ENCODE measurements around the gene ZMYND8.
"Not testable (repeated sequence)": the region's sequence is repeated elsewhere in the genome, so short reads cannot be mapped to it uniquely, and the experiment has no call there.

Gene ZMYND8

GRCh38 chr20:47309806-47310426, 46.6 kb downstream of the ZMYND8 start:
- no peak for DNase-seq

GRCh38 chr20:47309394-47309793, 47.1 kb downstream of the ZMYND8 start:
- no peak for DNase-seq

- DNase-seq, result not testable (repeated sequence)
Measured at GRCh38 chr20:47307569-47307968, 48.9 kb downstream of the ZMYND8 start.

GRCh38 chr20:47306755-47307370, 49.6 kb downstream of the ZMYND8 start:
- DNase-seq, result no peak

GRCh38 chr20:47306095-47306494, 50.4 kb downstream of the ZMYND8 start:
- DNase-seq, result no peak

- no peak for DNase-seq
Measured at GRCh38 chr20:47305667-47306066, 50.8 kb downstream of the ZMYND8 start.

GRCh38 chr20:47304287-47304686, 52.2 kb downstream of the ZMYND8 start:
- peak; percentile 41 for DNase-seq

GRCh38 chr20:47303736-47304135, 52.8 kb downstream of the ZMYND8 start:
- no peak for DNase-seq

- no peak for DNase-seq
Measured at GRCh38 chr20:47300071-47300470, 56.4 kb downstream of the ZMYND8 start.

- DNase-seq, result no peak
Measured at GRCh38 chr20:47298624-47299023, 57.9 kb downstream of the ZMYND8 start.

- no peak for DNase-seq
Measured at GRCh38 chr20:47297746-47298145, 58.8 kb downstream of the ZMYND8 start.

GRCh38 chr20:47296950-47297349, 59.5 kb downstream of the ZMYND8 start:
- DNase-seq, result no peak

- no peak for DNase-seq
Measured at GRCh38 chr20:47295921-47296426, 60.5 kb downstream of the ZMYND8 start.

GRCh38 chr20:47295129-47295813, 61.2 kb downstream of the ZMYND8 start:
- DNase-seq, result no peak

- DNase-seq, result no peak
Measured at GRCh38 chr20:47293631-47294030, 62.9 kb downstream of the ZMYND8 start.

GRCh38 chr20:47292581-47292980, 63.9 kb downstream of the ZMYND8 start:
- no peak for DNase-seq

- DNase-seq, result no peak
Measured at GRCh38 chr20:47290666-47291430, 65.7 kb downstream of the ZMYND8 start.

GRCh38 chr20:47290008-47290407, 66.5 kb downstream of the ZMYND8 start:
- no peak for DNase-seq

GRCh38 chr20:47289096-47289495, 67.4 kb downstream of the ZMYND8 start:
- DNase-seq, result no peak

- not testable (repeated sequence) for DNase-seq
Measured at GRCh38 chr20:47288530-47288929, 68.0 kb downstream of the ZMYND8 start.

- no peak for DNase-seq
Measured at GRCh38 chr20:47287609-47288144, 68.8 kb downstream of the ZMYND8 start.

- DNase-seq, result no peak
Measured at GRCh38 chr20:47286681-47287080, 69.8 kb downstream of the ZMYND8 start.

- no peak for DNase-seq
Measured at GRCh38 chr20:47285189-47285588, 71.3 kb downstream of the ZMYND8 start.
